Stimulated activated CD4-positive, alpha-beta T cell treated with anti-CD3 and anti-CD28 coated beads, Interleukin-4, amount 100 ng/mL, for 48 hours (primary cell): ENCODE data around the gene SDK2.

ENCODE experiments used
- DNase-seq, 2 donors: peaks; one replicate each; pipeline ENCODE4 v3.0.0-alpha.2; 2020; ENCODE audit warnings: low read depth in 2 of 2

The SDK2 gene

DNA sequence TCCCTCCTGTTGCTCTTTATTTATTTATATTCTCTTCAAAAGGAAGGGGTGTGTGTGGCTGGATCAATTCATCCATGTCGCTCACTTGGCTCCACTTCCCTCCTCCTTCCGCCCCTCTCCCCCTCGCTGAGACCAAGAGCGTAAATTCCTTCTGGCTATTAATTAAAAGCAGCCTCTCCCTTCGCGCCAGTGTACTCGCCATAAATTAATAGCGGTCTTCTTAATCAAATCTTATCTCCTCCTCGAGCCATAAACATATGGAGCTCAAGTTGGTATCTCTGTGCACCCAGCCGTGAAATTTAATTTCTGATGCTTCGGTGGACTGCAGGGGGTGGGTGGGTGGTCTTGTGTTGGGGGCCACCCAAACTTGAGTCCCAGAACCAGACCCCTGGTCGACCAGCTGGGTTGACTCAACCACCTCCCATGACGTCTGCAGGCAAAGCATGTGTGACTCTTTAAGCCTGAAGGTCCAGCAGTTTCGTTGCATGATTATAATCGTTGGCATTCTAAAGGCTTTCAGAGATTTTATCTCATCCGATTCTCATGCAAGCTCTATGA is 57.9 kb downstream of the SDK2 start:
- no peak for DNase-seq

GRCh38 chr17:73585583-73585982 is 58.7 kb downstream of the SDK2 start:
- DNase-seq: no peak

GRCh38 chr17:73584987-73585386 is 59.3 kb downstream of the SDK2 start:
- DNase-seq: no peak

DNA sequence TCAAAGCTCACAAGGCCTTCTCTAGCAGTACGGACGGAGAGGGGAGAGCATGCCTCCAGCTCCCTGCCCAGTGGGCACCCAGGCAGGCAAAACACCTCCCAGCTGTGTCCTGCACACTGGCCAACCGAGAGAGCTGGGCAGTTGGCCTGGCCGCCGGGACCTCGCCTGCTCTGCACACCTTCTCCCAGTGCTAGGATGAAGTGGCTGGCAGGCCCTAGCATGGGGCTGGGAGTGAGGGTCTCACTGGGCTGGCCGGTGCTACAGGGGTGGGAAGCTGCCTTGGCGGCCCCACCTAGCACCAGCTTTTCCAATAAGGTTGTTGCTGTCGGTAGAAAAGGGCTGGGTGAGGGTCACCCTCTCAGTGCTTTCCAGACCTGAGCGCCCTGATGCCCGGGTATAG is 60.2 kb downstream of the SDK2 start:
- no peak for DNase-seq

GRCh38 chr17:73582821-73583220 is 61.4 kb downstream of the SDK2 start:
- no peak for DNase-seq

DNA sequence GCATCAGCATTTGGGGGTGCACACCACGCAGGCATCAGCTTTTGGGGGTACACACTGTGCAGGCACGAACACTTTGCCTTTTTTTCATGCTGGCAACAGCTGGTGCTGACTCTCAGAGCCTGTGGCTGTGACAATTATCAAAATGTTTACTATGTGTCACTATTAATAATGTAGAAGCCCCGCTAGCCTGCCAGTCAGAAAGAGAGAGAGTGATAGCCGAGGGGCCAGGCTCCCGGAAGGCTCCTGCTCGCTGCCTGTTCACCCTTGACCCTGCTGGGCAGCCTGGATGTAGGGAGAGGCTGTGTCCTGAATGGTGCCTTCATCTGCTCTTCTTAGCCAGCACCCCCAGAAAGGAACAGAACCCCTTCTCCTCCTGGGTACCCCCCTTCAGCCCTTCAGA is 61.9 kb downstream of the SDK2 start:
- no peak for DNase-seq

DNA sequence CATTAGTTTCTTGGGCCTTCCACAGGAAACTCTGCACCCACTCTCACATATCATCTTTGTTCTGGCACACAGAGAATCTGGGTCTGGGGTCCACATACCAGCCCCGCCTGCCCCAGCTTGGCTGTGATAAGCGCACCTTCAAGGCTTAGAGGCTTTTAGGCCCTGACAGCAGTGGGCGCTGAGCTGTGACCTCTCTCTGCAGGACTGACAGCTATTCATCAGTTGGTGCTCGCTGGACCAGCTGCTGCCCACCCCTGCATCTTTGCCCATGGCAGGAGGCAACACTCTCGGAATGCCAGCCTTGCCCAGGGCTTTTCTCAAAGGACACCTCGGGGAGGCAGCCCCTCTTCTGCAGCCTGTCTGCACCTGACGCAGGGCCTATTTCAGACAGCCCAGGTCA is 62.9 kb downstream of the SDK2 start:
- no peak for DNase-seq

- DNase-seq: no peak
Measured at GRCh38 chr17:73580073-73580710, 64.1 kb downstream of the SDK2 start.

DNA sequence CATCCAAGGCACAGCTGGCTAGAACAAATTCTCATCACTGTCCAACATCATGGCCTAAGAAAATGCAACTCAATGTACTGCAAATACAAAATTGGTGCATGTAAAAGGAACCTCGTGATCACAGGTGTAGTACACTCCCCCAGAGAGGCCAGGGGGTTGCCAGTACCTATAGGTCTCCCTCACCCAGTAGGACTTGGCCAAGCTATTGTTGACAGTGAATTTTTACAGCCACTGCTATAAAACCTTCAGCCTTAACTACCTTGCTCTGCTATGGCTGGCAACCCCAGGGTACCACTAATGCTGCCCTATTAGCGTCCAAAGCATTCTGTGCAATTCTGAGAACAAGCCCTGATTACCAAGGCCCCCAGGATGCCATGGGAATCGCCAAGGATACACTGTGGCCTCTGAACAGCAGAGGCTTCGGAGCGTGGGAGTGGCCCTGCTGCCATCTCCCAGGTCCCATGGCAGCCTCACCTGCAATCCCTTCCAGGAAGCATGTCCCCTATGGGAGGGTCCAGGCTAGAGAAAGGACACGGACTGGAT is 67.6 kb downstream of the SDK2 start:
- no peak for DNase-seq

DNA sequence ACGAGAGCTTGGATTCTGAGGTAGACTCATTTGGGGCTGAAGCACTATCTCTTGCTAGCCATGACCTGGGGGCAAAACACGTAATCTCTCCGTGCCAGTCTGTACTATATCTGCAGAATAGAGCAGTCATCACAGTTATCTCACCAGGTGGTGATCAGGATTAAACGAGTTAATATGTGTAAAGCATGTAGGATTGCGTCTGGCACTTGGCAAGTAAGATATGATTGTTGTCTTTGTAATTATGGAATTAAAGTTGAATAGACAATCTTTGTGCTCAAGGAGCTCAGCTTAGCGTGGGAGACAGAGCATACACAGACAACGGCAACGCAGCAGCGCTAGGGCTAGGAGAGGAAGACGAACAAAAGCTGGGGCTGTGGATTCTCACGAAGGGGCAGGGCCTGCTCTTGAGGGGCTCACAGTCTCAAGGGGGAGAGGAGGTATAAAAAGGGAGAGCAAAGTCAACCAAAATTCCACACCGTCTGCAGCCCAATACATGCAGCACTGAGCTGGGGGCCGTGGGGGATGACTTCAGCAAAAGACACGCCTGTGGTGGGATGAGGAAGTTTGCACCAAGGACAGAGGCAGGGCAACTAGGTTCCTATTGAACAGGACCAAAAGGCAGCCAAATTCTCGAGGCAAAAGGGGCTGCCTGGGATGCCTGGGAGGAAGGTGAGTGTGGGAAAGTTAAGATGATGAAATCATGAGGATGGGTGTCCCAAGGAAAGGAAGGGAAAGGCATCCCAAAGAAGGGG is 68.6 kb downstream of the SDK2 start:
- DNase-seq: no peak

DNA sequence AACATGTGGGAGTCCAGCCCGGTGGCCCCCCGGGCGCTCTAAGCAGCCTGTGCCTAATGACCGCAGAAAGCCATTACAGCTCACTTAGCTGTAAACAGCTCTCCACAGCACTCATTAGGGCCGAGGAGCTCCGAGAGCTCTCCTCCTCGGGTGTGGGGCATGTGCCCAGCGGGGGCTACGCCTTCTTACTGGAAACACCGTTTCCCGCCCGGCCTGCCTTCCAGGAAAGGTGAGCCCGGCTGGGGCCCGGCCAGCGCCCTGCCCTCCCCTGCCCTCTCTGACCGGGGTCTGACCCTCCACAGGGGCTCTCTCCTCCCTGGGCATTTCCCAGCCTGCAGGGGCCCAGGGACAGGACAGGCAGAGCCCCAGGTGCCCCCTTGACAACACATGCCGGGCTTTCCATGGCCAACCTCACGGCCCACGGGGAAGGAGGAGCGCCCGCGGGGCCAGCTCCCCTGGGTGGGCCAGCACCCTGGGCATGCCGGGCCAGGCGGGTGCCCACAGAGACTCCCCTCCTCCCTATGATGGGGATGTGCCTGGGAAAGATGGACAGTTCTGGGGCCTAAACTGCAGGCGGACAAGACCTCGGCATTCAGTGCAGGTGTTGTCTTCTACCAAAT is 72.6 kb downstream of the SDK2 start:
- no peak for DNase-seq

- no peak for DNase-seq
Measured at GRCh38 chr17:73569762-73570319, 74.4 kb downstream of the SDK2 start.

- DNase-seq: no peak
Measured at GRCh38 chr17:73568934-73569333, 75.3 kb downstream of the SDK2 start.

GRCh38 chr17:73566905-73567782 is 77.1 kb downstream of the SDK2 start:
- no peak for DNase-seq

GRCh38 chr17:73564843-73565242 is 79.4 kb downstream of the SDK2 start:
- no peak for DNase-seq

GRCh38 chr17:73562896-73563295 is 81.3 kb downstream of the SDK2 start:
- no peak for DNase-seq

GRCh38 chr17:73561111-73561510 is 83.1 kb downstream of the SDK2 start:
- no peak for DNase-seq

DNA sequence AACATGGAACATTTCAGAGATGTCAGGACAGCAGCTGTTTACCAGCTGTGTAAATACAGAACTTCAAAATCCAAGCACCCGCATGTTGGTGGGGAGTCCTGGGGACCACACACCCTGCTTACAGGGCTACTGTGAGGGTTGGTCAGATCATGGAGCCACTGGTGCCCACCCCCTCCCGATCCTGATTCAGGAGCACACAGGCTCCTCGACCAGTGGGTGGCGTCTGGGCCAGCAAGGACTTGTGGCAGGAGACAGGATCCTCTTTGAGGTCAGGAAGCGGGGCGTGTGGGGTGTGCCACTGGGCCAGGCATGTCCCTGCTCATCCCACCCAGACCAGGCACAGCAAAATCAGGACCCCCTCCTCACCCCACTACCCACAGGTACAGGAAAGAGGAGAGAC is 83.6 kb downstream of the SDK2 start:
- DNase-seq: no peak

- no peak for DNase-seq
Measured at GRCh38 chr17:73559532-73559931, 84.7 kb downstream of the SDK2 start.

DNA sequence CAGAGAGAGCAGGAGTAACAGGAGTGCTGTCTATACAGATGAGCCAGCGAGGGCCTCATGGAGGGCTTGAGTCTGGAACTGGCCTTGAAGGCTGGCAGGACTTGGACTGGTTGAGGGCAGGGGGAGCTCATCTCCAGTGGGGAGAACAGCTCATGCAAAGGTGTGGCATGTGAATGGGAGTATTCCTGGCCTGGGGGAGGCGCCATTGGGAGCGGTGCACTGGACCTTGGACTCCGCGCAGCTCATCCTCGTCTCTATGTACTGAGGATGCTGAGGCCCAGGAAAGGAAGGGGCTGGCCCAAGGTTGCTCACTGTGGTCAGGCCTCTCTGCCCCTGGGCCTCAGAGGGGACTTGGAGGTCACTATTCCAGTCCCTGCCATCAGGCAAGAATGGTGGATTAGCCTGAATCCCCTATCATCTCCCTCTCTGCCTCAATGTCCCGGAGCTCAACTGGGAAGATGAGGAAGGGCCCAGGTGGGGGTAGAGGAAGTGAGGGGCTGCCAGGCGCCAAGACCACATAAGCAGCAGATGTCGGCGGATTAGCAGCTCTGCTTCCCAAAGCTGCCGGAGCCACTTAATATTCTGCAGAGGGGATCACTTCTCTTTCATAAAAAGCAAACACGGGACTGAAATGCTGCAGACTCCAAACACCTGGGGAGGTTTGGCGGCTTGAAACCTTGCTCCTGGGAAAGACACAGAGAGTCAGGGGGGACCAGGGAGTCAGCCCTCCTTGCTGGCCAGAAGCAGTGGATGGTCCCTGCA is 88.9 kb downstream of the SDK2 start:
- no peak for DNase-seq

- DNase-seq: no peak
Measured at GRCh38 chr17:73554498-73554897, 89.7 kb downstream of the SDK2 start.
